HG03565 (cell line): ENCODE measurements around the gene EPHB3.
"Not testable (repeated sequence)": the region's sequence is repeated elsewhere in the genome, so short reads cannot be mapped to it uniquely, and the experiment has no call there.

ENCODE experiments used
- ATAC-seq: cut with Tn5 transposase; IDR thresholded peaks from one replicate; pipeline ENCODE4 v1.9.1; 2021; ENCODE audit warnings: mild to moderate bottlenecking, moderate library complexity; ENCODE audit not compliant: unreplicated experiment

EPHB3 gene

GRCh38 chr3:184619369-184619768 is 57.8 kb downstream of the EPHB3 start:
- no peak for ATAC-seq

DNA sequence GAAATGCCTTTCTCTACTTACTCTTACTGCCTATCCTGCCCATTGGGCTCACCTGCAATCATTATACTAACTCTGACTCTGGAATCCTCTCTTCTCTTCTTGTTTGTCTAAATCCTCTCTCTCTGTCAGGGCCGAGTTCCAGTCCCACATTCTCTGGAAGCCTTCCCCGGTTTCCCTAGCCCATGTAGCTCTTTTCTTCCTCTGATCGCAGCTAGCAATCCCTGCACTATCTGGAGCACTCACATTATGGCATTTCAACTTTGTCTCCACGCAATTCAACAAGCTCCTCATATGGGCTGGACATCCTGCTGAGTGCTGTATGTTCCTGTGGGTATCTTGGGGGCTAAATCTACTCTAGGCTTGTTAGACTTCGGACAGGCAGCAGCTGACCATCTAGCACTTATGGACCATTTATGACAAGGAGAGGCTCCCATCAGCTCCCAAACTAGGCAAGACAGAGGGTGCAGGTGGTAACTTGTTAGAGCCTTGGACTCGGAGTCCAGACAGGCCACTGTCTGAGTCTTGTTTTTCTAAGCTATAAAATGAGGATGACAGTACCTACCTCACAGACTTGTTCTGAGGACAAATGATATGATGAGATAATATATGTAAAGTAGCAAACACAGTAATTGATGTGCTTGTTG is 58.3 kb downstream of the EPHB3 start:
- ATAC-seq, result no peak

DNA sequence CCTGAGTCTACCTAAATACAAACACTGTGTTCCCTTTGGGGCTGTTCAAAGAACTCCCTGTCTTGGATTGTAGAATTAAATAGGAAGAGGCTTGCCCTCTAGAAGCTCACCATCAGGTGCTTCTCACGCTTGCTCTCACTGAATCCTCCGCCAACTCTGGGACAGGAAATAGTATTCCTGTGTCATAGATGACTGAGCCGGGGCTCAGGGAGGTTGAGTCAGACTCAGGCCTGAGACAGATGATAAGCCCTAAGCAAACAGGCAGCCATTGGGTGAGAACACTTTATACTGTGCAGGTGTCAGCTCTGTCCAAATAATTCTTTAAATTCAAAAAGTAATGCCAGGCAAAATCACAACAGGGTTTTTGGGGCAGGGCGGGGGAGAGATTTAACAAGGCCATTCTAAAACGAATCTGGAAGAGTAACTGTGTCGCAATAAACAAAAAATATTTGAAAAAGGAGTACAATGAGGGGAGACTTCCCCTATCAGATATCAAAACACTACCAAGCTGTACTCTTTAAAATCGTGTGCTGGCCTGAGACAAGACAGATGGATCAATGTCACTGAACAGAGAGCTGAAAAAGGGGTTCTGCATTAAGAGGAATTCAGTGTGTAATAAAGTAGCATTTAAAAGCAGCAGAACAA is 59.0 kb downstream of the EPHB3 start:
- ATAC-seq, result no peak

DNA sequence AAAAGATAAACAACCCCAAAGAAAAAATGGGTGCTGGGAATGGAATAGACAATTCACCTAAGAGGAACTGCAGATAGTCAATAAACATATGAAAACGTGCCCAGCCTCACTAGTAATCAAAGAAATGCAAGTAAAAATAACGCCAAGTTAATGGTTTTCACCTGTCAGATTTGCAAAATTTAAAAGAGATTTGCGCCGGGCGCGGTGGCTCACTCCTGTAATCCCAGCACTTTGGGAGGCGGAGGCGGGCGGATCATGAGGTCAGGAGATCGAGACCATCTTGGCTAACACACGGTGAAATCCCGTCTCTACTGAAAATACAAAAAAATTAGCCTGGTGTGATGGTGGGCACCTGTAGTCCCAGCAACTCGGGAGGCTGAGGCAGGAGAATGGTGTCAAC is 60.6 kb downstream of the EPHB3 start:
- ATAC-seq, result not testable (repeated sequence)

DNA sequence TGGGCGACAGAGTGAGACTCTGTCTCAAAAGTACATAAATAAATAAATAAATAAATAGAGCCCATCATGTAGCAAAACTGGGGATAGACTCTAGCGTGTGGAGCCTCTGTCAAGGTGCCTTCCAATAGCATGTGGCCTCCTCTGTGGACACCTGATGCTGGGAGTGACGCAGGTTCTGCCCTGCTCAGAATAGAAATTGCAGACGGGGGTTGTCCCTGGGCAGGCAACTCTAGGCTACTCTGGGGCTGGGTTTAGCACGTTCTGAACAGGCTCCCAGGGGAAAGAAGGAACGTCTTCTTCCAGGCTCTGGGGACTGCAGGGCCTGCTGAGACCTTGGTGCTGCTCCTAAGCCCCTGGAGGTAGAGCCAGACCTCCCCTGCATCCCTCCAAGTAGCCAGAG is 65.3 kb downstream of the EPHB3 start:
- ATAC-seq, result no peak

GRCh38 chr3:184629555-184630160 is 68.1 kb downstream of the EPHB3 start:
- ATAC-seq, result no peak

GRCh38 chr3:184630861-184631471 is 69.4 kb downstream of the EPHB3 start:
- ATAC-seq, result no peak

- ATAC-seq, result no peak
These were observed 69.9 kb downstream of the EPHB3 start for GRCh38 chr3:184631472-184631861.
